ENCODE measurements around the gene TLR4. TPM values are rescaled to one million over a fixed set of nuclear protein-coding genes. Genes with fewer than 3 reads are reported as not detected.

Gene TLR4
- total RNA-seq, 1 experiment from 2014 or later, result not detected

DNA sequence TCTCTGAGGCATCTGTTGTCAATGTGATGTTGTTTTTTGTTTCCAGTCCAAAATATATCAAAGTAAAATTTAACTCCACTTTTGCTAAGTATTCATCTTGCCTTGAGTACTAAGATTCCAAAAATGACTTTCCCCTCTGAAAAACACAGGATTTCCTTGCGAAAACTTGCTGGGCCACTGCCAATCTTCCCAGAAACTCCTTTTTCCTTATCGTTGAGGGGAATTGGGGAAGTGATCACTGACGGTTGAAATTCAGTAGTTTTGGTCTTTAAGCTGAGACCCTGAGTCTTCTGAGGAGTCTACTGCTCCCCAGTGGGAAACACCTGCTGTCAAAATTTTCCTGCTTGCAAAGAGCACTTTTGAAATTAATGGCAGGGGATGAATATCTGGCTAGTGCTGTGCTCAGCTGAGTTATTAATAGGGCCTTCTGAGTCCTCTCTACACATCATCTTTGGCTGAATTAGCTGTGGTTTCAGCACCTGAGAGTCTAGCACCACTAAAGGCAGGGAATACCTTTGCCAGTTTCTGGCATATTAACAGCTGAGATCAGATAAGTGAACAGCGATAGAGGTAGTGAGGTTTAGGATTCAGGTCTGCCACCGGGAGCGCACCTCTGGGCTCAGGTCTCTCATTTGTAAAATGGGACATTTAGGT, 18.0 kb downstream of the TLR4 start:
- Histone ChIP-seq H3K4me3 (ENCODE audit: insufficient read depth, low read depth, low read length) (no peak overlapping the region), H3K27me3 (ENCODE audit: control insufficient read depth, insufficient read depth, low read length) (no peaks in the 10 kb centered on the region), H3K36me3 (replicated peaks; ENCODE audit: control insufficient read depth, insufficient read depth, low read length) (no peaks in the 10 kb centered on the region)
- DNase-seq, result no peak

DNA sequence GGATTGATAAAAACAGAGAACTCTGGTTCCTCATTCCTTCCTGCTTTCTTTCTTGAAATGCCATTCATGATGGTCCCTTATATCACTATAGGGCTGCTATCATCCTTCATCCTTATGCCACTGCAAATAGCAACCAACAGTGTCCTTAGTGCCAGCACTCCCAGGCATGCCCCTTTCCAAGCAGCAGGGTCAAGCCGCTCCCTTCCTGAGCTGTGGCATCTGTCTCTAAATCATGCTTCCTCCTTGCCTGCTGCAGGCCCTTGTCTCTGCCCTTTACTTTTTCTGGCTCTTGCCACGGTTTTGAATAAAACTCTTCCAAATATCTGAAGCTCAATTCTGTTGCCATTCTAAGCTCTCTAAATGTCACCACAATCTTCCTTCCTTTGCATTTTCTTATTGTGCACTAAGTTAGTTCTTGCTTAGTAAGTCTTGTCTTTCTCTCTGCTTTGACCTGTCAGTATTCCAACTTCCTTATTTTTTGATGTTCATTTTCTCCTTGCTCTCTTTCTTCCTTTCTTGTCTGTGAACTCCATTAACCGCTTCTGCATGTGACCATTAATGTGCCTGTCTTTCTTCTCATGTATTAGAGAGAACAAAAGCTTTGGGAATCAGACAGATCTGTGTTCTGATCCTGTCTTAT, 19.9 kb downstream of the TLR4 start:
- no peak for DNase-seq
- Histone ChIP-seq H3K4me3 (ENCODE audit: insufficient read depth, low read depth, low read length) (no peak overlapping the region), H3K27me3 (ENCODE audit: control insufficient read depth, insufficient read depth, low read length) (no peaks in the 10 kb centered on the region), H3K36me3 (replicated peaks; ENCODE audit: control insufficient read depth, insufficient read depth, low read length) (no peaks in the 10 kb centered on the region)

DNA sequence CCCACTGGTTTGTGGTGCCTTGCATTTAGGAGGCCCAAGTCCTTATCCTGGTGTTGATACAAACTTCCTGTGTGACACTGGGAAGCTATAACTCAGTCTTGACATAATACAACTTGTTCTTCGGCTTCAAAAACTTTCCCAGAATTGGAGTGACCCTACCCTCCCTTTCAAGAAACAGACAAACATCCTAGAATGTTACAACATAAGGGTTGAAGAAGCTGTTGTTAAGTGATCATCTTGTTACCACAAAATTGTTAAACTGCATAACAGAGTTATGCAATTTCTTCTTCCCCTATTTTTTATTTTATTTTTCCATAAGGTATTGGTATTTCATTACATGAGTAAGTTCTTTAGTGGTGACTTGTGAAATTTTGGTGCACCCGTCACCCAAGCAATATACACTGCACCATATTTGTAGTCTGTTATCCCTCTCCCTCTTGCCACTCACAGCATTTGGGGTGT, 21.3 kb downstream of the TLR4 start:
- Histone ChIP-seq H3K4me3 (ENCODE audit: insufficient read depth, low read depth, low read length) (no peak overlapping the region), H3K36me3 (replicated peaks; ENCODE audit: control insufficient read depth, insufficient read depth, low read length) (no peaks in the 10 kb centered on the region), H3K27me3 (ENCODE audit: control insufficient read depth, insufficient read depth, low read length) (no peaks in the 10 kb centered on the region)
- no peak for DNase-seq

DNA sequence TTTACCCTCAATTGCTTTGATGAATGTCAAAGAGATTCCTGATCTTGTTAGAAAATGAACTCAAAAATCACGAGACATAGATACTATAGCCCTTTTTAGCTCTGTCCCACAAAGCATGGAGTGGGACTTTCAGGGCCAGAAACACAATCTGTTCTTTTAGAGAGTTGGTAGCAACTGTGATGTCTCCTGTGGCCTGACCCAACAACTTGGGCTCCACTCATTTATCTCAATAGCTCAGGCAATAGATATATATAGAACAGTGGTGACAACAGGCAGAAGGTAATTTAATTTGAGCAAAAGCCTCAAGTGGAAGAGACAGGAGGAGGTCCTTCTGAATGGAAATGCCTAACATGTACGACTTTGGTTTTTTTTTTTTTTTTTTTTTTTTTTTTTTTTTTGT, 25.2 kb downstream of the TLR4 start:
- no peak overlapping the region for H3K4me3 ChIP-seq (ENCODE audit: insufficient read depth, low read depth, low read length)
- no peak for DNase-seq
- no peaks in the 10 kb centered on the region for H3K27me3 ChIP-seq (ENCODE audit: control insufficient read depth, insufficient read depth, low read length)
- H3K36me3 ChIP-seq (replicated peaks; ENCODE audit: control insufficient read depth, insufficient read depth, low read length), result no peaks in the 10 kb centered on the region

DNA sequence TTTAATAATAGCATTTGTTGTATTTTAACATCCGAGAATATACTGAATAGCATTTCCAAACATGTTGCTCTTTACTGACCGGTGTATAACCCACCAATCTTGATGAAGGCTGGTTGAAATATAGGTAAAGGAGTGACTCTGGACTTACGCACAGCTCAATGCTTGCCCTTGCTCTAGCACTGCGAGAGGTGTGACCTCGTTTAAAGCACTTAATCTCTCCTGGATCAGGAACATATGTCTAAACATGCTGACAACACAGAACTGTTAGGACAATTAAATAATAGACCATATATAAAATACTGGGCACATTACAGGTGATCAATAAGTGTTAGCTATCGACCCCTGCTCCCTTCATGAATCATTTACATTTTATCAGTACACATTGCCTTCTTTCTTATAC, 28.3 kb downstream of the TLR4 start:
- H3K36me3 ChIP-seq (replicated peaks; ENCODE audit: control insufficient read depth, insufficient read depth, low read length), result no peaks in the 10 kb centered on the region
- no peaks in the 10 kb centered on the region for H3K27me3 ChIP-seq (ENCODE audit: control insufficient read depth, insufficient read depth, low read length)
- DNase-seq, result no peak
- no peak overlapping the region for H3K4me3 ChIP-seq (ENCODE audit: insufficient read depth, low read depth, low read length)

DNA sequence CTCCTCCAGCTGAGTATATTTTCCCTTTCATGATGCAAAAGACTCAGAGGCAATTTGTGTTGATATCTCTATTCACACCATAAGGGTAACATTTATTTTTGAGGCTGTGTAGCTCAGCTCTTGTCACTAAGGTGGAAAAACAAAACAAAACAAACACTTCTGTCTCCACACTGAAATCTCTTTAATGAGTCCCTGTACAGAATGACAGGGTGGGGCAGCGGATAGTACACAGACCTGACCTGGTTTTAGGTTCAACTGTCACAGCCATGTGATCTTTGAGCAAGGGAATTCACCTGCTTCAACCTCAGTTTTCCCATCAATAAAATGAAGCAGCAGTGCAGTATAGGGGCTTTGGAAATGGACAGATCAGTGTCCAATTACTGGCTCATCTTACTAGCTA, 29.3 kb downstream of the TLR4 start:
- H3K36me3 ChIP-seq (replicated peaks; ENCODE audit: control insufficient read depth, insufficient read depth, low read length), result no peaks in the 10 kb centered on the region
- H3K4me3 ChIP-seq (ENCODE audit: insufficient read depth, low read depth, low read length), result no peak overlapping the region
- DNase-seq, result no peak
- H3K27me3 ChIP-seq (ENCODE audit: control insufficient read depth, insufficient read depth, low read length), result no peaks in the 10 kb centered on the region

DNA sequence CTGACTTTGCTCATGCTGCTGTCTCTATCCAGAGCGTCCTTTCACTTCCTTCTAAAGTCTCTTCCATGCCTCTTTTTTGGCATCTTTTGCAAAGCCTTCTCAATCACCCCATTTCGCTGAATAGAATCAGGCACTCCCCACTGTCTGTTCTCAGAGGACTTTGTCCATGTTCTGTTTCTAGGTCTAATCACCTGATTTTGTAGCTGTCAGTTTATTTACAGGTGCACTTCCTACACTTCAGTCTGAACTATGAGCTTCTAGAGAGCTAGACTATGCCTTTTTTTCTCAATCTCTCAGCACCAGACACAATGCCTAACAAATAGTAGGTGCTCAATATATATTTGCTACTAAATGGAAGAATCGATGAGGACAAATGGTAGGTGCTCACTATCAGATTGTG, 29.9 kb downstream of the TLR4 start:
- DNase-seq, result no peak
- Histone ChIP-seq H3K27me3 (ENCODE audit: control insufficient read depth, insufficient read depth, low read length) (no peaks in the 10 kb centered on the region), H3K4me3 (ENCODE audit: insufficient read depth, low read depth, low read length) (no peak overlapping the region), H3K36me3 (replicated peaks; ENCODE audit: control insufficient read depth, insufficient read depth, low read length) (no peaks in the 10 kb centered on the region)

DNA sequence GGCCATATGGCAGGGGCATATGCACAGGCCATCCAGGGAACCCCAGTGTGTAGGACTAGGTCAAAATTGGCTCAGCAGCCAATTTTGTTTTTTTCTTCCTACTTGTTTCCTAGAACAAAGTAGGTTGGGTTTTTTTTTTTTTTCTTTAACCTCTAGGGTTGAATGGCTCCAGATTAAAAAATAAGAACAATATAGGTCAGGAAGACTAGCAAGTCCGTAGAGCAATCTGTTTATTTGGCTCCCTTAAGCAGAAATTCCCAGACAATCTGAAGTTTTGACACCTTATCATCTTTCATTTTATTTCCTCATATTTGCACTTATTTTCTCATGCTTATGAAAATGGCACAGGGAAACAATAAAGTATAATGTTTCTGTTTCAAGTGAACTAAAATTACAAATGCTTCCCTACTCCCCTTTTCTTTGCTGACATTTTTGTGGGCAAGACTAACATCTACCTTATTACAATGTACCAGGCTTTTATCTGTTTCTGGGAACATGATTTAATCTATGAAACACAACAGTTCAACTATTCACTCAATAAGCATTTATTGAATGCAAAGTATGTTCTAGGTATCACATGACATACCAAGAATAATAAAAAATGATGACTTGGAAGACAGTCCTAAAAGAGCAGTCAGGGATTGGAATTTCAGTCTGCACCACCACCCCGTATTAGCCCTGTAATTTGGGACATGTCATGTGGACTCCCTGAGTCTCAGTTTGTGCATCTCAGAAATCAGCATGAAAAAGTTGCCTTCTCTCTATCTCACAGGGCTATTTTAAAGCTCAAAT, 30.5 kb downstream of the TLR4 start:
- Histone ChIP-seq H3K27me3 (ENCODE audit: control insufficient read depth, insufficient read depth, low read length) (no peaks in the 10 kb centered on the region), H3K36me3 (replicated peaks; ENCODE audit: control insufficient read depth, insufficient read depth, low read length) (no peaks in the 10 kb centered on the region), H3K4me3 (ENCODE audit: insufficient read depth, low read depth, low read length) (no peak overlapping the region)
- DNase-seq, result no peak

DNA sequence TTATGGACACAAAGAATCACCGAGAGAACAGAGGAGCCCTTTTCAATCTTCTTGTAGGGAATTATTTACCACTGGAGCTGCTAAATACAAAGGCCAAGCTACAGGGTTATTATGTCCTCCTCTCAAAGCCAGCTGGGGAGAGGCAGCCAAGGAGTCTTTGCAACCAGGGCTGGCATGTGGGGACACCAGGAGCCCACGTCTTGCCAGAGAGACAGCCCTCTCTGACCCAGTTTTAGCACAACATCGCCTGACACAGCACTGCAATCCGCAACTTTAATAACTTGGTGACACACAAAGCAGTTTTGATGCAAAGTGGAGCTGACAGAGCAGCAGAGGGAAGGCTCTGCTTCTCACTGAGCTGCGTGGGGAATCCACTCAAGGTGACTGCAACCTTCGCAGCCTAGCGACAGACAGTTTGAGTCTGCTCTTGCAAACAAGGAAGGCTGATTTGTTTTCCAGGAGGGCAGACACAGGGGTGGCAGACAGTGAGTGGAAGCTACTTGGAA, 33.6 kb downstream of the TLR4 start:
- Histone ChIP-seq H3K27me3 (ENCODE audit: control insufficient read depth, insufficient read depth, low read length) (no peaks in the 10 kb centered on the region), H3K36me3 (replicated peaks; ENCODE audit: control insufficient read depth, insufficient read depth, low read length) (no peaks in the 10 kb centered on the region), H3K4me3 (ENCODE audit: insufficient read depth, low read depth, low read length) (no peak overlapping the region)
- DNase-seq, result no peak

DNA sequence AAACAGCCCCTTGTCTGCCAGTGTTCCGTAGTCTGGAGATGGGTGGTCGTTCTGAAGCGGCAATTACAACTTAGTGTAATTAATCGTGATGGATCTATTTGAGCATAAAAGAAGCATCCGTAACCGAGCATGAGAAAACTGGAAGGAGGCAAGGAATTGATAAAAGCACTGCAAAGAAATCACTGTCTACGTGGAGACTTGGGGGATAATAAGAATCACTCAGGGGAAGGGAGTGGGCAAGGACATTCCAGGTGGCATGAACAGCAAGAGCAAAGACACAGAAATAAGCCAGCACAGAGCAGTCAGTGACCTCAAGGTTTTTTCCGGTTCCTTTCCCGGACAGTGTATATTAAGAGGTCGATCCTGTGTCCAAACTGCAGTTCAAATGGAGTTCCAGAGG, 35.0 kb downstream of the TLR4 start:
- Histone ChIP-seq H3K27me3 (ENCODE audit: control insufficient read depth, insufficient read depth, low read length) (no peaks in the 10 kb centered on the region), H3K36me3 (replicated peaks; ENCODE audit: control insufficient read depth, insufficient read depth, low read length) (no peaks in the 10 kb centered on the region), H3K4me3 (ENCODE audit: insufficient read depth, low read depth, low read length) (no peak overlapping the region)
- DNase-seq, result no peak

DNA sequence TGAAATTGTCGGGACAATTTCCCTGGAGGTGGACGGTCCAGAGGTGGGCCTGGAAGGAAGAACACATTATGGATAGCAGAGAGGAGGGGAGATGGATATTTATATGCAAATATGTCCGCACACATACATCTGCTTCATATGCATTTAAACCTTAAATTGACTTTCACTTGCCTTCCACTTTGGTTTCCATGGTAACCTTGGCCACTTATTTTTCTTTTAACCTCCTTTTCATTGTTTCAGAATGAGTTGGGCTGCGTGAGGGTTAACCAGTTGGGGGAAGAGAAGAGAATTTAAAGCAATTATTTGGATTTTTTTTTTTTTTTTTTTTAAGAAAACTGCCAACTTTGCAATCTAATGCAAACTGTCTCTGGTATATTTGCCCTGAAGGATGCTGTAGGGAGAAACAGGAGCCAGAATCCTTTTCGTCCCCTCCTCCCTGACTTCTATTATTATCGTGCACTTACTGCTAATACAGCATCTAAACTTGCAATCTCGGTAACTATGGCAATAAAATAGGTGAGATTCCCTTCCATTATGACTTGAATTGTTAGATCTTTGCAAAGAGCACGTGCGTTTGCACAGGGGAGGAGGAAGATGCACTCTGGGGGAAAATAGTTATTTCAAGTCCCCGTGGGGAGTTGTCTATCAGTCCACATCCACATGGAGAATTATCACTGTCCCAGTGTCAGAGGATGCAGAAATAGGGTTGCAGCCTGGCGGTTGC, 35.6 kb downstream of the TLR4 start:
- H3K4me3 ChIP-seq (ENCODE audit: insufficient read depth, low read depth, low read length), result no peak overlapping the region
- H3K36me3 ChIP-seq (replicated peaks; ENCODE audit: control insufficient read depth, insufficient read depth, low read length), result no peaks in the 10 kb centered on the region
- H3K27me3 ChIP-seq (ENCODE audit: control insufficient read depth, insufficient read depth, low read length), result no peaks in the 10 kb centered on the region
- no peak for DNase-seq

DNA sequence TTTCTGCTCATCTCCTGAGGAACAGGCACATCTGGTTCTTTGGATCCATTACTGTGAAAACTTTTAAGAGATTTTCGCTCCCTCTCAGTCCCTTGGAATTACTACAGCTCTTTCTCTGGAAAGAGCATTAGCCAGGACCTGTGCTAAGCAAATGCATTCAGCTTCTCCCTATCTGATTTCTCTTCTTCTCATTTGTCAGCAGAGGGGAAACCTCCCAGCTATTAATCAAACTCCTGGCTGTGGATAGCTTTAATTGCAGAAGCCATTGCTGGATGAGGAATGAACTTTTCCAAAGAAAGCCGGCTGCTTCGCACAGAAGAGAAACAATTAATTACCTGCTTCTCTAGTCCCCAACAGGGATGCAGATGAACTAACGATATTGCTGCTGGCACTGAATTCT, 37.9 kb downstream of the TLR4 start:
- no peak overlapping the region for H3K4me3 ChIP-seq (ENCODE audit: insufficient read depth, low read depth, low read length)
- H3K36me3 ChIP-seq (replicated peaks; ENCODE audit: control insufficient read depth, insufficient read depth, low read length), result no peaks in the 10 kb centered on the region
- H3K27me3 ChIP-seq (ENCODE audit: control insufficient read depth, insufficient read depth, low read length), result no peaks in the 10 kb centered on the region
- no peak for DNase-seq

DNA sequence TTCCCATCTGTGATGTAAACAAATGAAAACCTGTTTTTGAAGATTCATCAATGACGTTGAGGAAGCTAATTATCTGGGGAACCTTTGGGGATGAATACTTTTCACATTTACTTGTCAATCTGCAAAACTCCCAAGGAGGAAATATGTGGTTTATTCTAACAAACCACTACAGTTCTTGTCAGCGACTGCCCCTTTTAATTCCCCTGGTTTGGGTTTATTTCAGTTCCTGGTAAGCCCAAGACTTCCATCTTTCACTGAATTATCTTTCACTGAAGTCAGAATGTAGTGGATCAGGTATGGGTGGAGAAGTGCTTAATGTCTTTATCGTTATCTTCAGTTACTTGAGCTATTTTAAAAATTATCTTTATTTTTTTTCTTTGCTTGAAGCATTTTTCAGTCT, 40.2 kb downstream of the TLR4 start:
- no peak overlapping the region for H3K4me3 ChIP-seq (ENCODE audit: insufficient read depth, low read depth, low read length)
- no peaks in the 10 kb centered on the region for H3K27me3 ChIP-seq (ENCODE audit: control insufficient read depth, insufficient read depth, low read length)
- H3K36me3 ChIP-seq (replicated peaks; ENCODE audit: control insufficient read depth, insufficient read depth, low read length), result no peaks in the 10 kb centered on the region
- no peak for DNase-seq

DNA sequence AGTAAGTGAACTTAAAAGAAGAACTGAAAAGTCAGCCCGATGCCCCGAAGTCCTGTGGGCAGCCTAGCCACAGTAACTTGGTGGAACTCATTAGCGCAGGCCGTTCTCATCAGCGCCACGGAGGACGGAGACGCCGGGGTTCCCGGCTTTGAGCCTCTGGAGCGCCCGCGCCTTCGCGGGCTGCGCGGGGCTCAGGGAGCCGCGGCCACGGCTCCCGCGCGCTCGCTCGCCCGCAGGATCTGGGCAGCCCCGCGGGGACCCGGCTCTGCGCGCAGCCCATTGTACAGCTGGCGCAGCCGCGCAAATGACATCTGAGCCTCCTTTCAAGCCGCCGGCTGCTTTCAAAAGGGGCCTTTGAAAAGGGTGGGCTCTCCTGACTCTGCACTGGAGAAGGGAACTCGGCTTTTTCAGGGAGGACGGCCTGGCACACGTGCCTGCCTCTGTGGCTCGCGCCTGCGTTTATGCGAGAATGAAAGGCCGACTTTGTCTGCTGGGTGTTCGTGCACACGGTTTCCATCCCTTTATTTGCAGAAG, 40.7 kb downstream of the TLR4 start:
- Histone ChIP-seq H3K27me3 (ENCODE audit: control insufficient read depth, insufficient read depth, low read length) (no peaks in the 10 kb centered on the region), H3K36me3 (replicated peaks; ENCODE audit: control insufficient read depth, insufficient read depth, low read length) (no peaks in the 10 kb centered on the region), H3K4me3 (ENCODE audit: insufficient read depth, low read depth, low read length) (no peak overlapping the region)
- DNase-seq, result peak; percentile 44
